GM18526 (cell line): ENCODE measurements around the gene CD3D.

Experiments used
- POLR2A ChIP-seq: IDR thresholded peaks from 3 replicates; pipeline ENCODE4 v1.6.1; 2011; ENCODE audit not compliant: insufficient read length; ENCODE audit errors: extremely low read depth

CD3D gene

DNA sequence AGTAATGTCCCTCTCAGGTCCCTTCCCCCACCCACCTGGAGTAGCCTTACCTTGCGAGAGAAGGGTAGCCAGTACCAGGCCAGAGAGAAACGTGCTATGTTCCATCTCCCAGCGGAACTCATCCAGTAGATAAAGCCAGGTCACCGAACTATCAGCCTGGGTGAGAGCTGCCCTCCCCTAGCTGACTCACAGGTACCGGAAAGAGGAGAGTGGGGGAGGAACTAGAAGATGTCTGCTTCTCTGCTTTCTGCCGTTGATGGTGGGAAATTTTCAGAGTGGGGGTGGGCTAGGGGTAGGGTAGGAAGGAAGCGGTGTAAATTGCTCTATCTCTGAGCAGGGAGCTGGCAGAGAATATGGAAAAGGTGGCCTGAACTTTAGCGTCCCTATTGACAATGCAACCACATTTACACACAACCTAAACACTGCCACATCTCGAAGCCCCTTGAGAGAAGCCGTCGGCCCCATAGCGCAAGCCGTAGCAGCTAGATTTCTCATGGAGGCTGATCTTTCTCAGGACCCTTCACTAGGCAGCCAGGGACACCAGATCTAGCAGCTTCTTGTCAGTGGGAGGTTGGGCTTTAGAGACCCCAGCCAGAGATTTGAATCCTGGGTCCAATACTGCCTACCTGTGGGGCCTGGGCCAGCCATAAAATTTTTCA is at the start of gene CD3D:
TSS of gene CD3D (minus strand) at position 203 of the 659 bp plus-strand sequence. CDS start at position 105, 98 bp downstream.
- no peak for TF ChIP-seq POLR2A

DNA sequence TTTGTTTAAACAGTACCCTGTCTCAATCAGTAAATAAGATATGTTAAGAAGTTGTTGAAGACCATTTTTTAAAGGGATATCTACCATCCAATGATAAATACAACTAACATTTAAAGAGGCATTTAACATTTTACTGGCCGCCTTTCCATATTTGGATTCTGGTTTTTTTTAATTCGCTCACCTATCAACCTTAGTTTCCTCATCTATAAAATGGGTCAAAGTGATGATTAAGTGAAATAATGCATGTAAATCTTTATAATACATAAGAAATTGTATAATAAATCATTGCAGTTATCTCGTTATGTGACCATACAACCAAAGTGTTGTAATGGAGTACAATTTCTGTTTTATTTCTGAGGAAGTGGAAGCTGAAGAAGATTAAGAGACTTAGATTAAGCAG is 41.2 kb upstream of the CD3D start:
- TF ChIP-seq POLR2A: no peak

DNA sequence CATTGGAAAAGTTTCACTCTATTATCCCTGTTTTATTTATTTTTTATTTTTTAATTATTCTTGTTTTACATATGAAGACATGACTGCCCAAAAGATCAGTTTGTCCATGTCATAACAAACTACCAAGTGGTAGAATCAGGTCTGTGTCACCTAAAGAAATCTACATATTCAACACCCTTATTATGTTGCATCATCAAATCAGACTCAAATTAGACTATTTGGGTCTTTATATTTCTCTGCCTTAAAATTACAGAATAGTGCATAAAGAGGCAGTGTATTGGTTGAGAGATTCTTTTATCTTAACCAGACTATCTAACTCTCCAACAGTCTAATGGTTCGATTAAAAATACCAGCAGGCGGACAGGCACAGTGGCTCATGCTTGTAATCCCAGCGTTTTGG is 40.4 kb upstream of the CD3D start:
- TF ChIP-seq POLR2A: no peak

DNA sequence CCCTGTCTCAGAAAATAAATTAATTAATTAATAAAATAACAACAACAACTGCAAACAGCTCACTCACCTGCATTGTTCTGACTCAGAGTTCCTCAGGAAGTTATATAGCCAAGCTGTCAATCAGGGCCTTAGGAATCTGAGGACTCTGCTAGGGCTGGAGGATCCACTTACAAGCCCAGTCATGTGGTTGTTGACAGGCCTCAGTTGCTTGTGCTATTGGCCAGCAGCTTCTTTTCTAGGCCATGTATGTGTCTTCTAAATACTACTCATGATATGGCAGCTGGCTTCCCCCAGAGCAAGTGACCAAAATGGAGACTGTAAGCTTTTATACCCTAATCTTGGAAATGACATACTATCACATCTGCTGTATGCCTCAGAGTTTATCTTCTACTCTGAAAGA is 38.1 kb upstream of the CD3D start:
- no peak for TF ChIP-seq POLR2A

DNA sequence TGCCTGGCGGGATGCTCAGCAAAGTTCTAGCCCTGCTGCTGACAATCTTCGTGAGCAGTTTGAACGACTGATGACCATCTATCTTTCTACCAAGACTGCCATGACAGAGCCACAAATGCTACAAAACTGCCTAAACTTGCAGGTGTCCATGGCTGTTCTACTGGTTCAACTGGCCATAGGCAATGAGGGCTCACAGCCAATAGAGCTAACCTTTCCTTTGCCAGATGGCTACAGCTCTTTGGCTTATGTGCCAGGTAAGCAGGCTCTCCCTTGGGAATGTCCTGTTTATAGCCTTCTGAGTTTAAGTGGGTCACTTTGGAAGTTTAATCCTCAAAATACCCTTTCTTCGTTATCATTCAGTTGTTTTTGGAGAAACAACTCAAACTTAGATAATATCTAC is 37.0 kb upstream of the CD3D start:
- TF ChIP-seq POLR2A: no peak

DNA sequence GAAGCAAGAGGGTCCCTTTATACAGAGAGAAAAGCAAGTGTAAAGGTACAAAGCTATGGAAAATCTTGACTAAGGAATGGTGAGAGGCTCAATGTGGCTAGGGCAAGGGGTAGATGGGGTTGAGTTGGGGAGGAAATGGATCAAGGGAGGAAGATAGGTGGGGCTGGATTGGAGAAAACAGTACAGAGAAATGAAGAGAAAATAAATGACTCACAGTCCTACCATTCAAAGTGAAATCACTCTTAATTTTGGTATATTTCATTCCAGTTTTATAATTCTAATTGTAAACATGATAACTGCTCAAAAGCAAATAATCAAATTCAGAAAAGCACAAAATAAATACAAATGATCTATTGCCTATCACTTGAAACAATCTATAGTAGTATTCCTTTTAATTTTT is 33.5 kb upstream of the CD3D start:
- no peak for TF ChIP-seq POLR2A

DNA sequence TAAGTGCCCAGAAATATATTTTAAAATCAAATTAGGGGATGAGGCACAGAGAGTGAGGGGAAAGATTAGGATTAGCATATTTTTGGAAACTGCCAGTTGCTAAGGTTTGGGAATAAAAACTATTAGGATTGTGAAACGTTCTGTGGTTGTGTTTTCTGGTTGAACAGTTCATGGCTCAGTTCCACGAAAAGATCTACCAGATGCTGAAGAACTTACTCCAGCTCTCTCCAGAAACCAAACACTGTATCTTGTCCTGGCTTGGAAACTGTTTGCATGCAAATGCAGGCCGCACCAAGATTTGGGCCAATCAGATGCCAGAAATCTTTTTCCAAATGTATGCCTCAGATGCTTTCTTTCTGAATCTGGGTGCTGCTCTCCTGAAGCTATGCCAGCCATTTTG is 32.2 kb upstream of the CD3D start:
- TF ChIP-seq POLR2A: no peak

DNA sequence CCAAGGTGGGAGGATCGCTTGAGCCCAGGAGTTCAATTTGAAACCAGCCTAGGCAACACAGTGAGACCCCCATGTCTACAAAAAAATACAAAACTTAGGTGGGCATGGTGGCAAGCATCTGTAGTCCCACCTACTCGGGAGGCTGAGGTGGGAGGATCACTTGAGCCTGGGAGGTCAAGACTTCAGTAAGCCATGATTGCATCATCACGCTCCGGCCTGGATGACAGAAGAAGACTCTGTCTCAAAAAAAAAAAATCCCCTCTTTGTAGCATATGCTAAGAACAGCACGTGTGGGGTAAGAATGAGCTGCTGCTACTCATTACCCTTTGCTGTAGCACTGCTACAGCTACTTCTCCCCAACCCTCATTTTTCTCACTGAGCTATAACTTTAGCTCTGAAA is 31.4 kb upstream of the CD3D start:
- no peak for TF ChIP-seq POLR2A

DNA sequence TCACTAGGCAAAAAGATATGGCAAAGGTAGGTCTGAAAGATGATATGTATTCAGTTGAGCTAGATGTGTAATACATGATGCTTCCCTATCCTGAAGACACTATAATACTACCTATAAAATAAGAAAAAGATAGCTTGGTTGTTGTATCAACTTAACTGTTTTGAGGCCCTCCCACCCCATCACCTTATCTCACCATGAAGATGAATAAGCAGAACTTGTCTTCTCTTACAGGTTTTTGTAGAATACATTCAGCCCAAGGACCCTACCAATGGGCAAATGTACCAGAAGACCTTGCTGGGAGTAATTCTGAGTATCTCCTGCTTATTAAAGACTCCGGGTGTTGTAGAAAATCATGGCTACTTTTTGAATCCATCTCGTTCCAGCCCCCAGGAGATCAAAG is 30.8 kb upstream of the CD3D start:
- TF ChIP-seq POLR2A: no peak

DNA sequence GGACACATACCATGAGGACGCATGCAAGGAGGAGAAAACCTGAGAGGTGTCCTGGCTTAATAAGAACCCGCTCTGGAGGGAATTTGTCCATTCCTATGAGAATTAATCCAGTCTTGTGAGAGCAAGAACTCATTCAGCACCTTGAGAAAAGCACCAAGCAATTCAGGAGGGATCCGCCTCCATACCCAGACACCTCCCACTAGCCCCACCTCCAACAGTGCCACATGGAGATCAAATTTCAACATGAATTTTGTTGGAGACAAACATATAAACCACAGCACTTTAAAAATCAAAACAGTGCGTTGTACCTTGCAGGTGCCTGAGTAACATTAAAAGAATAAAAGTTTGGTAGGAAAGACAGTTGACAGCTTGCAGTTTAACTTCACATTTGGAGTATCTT is 28.3 kb upstream of the CD3D start:
- no peak for TF ChIP-seq POLR2A

DNA sequence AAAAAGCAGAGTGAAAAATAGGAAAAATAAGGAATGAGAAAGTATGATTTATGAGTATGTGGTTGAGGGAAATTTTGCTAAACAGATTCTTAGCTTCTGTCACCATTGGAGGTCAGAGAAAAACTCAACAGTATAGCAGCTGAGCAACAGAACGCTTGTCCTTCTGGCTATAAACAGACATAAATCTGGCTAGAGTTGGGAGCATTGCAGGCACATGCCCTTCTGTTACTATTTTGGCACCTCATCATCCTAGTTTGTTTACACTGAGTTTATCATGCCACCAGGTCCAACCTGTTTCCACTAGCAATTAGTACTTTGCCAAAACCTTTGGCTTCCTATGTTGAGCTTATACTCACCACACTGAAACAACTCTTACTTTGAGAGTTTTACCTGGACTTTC is 23.8 kb upstream of the CD3D start:
- TF ChIP-seq POLR2A: no peak

DNA sequence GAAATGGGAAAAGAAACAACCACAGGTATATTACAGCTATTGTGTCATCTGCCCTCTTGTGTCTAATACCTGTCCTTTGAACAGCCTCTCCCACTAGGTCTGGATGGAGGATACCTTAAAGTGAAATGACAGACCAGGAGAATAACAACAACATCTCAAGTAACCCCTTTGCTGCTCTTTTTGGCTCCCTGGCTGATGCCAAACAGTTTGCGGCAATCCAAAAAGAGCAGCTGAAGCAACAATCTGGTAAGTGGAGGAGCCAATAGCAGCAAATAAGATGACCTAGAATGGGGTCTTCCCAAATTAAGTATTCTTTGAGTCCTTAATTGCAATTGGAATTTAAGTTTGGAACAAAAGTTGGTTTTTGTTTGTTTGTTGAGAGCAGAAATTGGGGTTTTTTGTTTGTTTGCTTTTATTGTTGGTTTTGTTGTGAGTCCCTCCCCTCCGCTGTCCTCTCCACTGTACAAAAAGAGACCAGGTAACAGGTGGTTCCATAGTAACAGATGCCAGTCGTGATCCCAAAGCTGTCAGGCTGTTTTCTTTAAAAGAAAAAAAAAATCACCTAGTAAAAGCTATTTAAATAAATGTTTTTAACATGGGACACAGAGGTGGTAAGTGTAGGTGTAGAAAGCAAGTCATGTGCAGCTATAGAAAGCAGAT is 22.6 kb upstream of the CD3D start:
- no peak for TF ChIP-seq POLR2A

DNA sequence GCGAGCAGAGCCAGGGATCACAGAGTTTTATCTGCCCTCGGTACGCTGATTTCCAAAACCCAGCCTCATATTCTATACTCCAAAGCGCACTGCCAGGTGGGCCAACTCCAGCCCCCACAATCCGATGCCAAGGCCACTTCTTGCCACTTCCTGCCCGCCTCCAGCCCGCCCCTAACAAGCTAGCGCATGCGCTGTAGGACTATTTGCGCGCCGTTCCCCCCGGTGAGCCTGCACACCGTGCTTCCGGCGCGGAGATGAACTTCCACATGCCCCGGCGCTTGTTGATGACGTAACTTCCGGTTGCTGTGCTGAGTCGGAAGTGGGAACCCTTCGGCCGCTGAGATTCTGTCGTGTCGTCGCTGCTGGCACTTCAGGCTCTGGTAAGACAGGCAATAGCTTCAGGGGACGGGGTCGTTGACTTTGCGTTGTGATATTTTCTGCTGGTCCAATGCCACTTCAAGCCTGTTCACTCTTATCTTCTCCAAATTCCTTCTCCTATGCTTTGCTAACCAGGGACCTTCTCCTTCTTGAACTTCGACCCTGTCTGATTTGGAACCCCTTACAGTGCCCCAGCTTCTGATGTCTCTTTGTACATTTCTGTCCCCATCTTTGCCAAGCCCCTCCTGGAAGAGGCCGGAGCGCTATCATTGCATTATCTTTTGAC is 16.9 kb upstream of the CD3D start, which contains the start of gene UBE4A:
TSS of gene UBE4A (plus strand) at position 306 of the 664 bp plus-strand sequence. CDS start 5,481 bp downstream, outside the sequence.
- TF ChIP-seq POLR2A: peak; percentile 97

DNA sequence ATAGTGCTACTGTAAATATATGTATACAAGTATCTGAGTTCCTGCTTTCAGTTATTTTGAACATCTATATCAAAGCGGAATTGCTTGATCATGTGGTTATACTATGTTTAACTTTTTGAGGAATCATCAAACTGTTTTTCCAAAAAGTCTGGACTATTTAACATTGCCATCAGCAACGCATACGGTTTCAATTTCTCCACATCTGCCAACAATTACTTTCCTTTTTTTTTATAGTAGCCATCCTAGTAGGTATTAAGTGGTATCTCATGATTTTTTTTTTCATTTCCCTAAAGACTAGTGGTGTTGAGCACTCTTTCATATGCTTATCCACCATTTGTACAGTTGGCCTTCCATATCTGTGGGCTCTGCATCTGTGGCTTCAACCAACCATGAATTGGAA is 15.6 kb upstream of the CD3D start:
- no peak for TF ChIP-seq POLR2A

DNA sequence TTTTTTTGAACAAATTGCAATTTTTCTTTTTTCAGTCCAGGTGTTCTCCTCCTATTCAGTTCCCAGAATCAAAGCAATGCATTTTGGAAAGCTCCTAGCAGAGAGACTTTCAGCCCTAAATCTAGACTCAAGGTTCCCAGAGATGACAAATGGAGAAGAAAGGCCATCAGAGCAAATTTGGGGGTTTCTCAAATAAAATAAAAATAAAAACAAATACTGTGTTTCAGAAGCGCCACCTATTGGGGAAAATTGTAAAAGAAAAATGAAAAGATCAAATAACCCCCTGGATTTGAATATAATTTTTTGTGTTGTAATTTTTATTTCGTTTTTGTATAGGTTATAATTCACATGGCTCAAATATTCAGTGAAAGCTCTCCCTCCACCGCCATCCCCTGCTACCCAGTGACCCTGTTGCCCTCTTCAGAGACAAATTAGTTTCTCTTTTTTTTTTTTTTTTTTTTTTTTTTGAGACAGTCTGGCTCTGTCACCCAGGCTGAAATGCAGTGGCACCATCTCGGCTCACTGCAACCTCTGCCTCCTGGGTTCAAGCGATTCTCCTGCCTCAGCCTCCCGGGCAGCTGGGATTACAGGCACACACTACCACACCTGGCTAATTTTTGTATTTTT is 10.7 kb upstream of the CD3D start:
- no peak for TF ChIP-seq POLR2A

DNA sequence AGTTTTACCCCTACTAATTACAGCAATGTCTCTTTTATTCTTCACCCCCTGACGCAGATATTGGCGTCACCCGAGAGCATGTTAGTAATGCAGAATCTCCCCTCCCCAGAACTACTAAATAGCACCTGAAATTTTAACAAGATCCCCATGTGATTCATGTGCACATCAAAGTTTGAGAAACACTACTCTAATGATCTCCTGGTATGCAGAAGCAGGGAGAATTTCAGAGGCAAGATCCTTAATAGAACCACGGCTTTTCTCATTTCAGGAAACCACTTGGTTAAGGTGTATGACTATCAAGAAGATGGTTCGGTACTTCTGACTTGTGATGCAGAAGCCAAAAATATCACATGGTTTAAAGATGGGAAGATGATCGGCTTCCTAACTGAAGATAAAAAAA is 7.0 kb upstream of the CD3D start:
- TF ChIP-seq POLR2A: no peak
